ENCODE measurements around the gene GABBR2.

- TF ChIP-seq ZNF57 (CRISPR knock-in tag; IDR thresholded peaks at IDR 0.05) (no peak), CREM (IDR thresholded peaks at IDR 0.05; ENCODE audit: low read depth) (no peak), ZBTB1 (CRISPR knock-in tag; IDR thresholded peaks at IDR 0.05; ENCODE audit: borderline replicate concordance, low read depth) (no peak), ZNF584 (CRISPR knock-in tag; IDR thresholded peaks at IDR 0.05; ENCODE audit: low read depth) (no peak)
These were observed 170.5 kb downstream of the GABBR2 start for GRCh38 chr9:98538203-98538602.

Data from K562 (cell line).